HG03558 (cell line): Measurements from ENCODE around the gene TSPAN4.

Experiments used
- ATAC-seq: cut with Tn5 transposase; IDR thresholded peaks from one replicate; pipeline ENCODE4 v1.9.1; 2021; ENCODE audit warnings: moderate number of reproducible peaks; ENCODE audit not compliant: unreplicated experiment; ENCODE audit errors: extremely low read depth

Gene TSPAN4

DNA sequence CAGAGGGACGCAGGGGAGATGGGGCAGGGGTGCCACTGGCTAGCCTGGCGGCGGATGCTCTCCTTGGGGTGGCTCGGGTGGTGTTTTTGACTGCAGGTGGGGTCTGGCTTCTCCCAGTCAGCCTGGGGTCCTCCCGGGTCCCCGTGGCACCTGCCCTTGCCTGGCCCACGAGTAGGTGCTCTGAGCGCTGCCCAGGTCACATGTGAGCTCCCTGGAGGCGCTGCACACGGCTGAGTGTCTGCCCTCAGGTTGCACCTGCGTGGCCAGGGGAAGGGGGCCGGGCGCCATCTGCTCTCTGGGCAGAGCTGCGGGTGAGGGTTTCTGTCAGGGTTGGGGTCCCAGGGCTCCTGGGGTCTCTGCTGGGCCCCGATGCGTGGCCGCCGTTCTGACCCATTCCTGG, 5.2 kb downstream of the TSPAN4 start:
- ATAC-seq = no peak

DNA sequence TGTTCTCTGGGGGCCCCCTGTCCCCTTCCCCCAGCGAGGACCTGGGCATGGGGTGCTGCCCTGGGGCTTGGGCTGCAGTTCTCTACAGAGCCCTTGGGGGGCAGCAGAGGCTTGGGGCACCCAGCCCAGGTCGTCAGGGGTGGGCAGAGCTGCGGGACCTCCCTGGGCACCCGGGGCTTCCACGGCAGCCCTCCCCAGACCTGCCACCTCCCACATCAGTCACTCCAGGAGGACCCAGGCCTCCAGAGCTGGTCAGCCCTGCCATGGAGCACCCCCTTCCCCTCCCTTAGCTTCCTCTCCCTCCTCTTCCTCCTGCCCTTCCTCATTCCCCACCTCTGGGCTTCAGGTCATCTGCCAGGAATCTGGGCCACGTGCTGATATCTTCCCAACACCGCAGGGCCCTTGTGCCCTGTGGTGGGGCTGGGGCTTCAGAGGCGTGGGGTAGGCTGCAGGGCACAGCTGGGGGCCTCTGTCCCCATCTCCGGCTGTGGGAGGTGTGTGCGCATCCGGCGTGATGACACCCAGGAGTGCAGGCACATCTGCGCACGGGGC, 5.8 kb downstream of the TSPAN4 start:
- no peak for ATAC-seq

DNA sequence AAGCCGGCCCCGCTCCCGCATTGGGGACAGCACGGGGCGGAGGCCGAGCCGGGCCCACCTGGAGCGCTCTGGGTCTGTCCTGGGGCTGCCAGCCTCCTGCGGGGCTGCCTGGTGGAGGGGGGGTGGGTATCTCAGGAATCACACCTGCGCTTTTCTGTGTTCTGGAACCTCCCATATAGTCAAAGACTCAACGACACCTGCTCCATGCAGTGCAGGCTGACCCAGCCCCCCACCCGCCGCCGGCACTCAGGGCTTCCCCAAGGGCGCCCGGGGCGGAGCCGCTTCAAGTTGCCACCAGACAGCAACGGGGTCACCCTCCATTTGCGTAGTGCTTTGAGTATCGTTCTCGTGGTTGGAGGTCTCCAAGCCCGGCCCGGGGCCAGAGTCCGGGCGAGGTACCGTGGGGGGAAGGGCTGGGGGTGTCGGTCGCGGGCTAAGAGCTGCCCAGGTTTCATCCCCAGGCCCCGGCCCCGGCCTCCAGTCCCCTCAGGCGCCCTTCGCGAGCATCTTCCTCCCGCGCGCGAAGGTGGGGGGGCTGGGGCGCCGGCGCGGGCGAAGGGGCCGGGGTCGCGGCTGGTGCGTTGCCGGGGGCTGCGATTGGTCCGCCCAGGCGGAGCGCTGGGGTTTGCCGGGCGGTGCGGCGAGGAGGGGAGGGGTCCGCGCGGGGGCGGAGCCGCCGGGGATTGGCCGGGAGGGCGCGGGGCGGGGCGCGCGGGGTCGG, 6.6 kb downstream of the TSPAN4 start:
- ATAC-seq = no peak

DNA sequence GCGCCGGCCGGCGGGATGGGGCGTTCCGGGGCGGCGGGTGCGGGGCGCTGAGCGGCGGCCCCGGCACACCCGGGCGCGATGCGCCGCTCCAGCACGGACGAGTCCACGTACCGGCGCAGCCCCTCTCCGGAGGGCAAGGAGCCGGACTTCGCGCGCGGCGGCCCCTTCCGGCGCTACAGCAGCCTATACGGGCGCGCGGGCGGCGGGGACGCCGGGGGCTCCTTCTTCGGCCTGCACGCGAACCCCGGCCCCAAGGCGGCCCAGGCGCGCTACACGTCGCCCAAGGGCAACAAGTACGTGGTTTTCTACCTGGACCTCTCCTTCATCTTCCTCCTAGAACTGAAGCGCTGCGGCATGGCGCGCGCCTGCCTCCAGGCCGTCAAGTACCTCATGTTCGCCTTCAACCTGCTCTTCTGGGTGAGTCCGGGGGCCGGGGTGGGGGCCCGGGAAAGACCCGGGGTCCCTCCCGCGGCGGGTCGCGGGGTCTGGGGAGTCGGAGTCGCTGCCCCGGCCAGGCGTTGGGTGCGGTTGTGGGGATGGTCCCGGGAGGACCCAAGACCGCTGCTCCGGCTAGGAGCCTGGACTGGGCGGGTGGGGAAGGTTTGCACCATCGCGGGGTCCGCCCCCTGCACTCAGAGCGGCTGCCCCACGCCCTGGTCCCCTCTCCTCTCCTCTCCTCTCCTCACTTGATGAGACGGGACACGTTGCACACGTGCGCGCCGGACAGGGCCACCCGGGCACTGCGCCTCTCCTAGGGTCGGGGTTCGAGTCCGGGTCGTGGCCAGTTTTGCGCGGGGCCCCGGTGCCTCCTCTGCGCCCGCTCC, 7.5 kb downstream of the TSPAN4 start:
- no peak for ATAC-seq

DNA sequence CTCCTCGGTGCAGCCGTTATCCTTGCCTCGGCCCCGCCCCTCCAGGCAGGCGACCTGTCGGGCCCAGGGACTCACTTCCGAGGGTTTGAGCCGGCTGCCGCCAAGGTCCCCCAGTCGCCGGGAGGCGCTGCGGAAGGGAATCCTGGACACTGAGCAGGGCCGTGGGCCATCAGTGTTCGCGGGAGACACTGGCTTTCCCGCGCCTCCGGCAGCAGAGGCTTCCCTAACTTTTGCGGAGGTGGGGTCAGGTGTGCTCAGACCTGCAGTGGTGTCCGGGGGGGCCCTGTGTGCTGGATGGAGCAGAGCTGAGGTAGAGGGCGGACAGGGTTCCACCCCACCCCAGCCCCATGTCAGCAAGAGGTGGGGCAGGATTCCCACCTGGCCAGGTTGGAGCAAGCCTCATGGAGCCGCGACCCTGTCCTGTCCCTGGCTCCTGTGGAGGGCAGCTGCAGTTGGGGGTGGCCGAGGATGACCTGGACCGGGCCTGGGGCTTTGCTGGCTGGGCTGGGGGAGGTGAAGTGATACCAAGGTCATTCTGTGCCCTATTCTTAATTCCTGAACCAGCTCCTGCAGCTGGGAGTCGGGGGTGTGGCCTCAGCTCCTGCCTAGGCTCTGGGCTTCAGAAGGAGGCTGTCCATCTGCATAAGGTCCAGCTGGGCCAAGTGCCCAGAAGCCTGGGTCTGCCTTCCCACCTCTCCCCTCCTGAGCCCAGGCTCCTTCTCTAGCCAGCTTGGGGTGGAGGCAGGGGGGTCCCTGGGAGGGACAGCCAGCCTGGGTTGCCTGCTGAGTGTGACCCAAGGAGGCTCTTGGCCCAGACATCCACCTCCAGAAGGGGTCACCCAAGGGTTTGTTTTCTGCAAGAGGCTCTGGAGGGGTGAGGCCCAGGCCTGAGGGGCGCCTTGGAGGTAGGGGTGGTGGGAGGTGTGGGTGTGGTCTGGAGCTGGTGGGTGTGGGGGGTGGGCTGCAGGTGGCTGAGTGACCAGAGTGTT, 8.4 kb downstream of the TSPAN4 start:
- no peak for ATAC-seq

DNA sequence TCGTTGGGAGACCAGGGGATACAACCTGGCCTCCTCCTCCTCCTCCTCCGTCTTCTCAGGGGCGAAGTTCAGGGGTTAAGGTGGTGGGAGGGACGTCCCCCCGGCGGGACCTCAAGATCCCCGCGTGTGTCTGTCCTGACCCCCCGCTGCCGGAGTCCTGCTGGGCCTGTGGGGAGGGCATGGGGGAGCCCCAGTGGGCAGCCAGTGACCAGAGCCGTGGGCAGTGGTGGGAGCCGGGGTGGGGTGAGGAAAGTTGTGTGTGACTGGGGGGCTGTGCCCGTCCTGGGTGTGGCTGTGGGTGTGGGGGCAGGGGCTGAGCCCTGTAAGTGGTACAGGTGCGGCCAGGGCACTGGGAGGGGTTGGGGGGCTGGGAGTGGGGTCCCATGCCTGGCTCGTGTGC, 10.1 kb downstream of the TSPAN4 start:
- no peak for ATAC-seq

DNA sequence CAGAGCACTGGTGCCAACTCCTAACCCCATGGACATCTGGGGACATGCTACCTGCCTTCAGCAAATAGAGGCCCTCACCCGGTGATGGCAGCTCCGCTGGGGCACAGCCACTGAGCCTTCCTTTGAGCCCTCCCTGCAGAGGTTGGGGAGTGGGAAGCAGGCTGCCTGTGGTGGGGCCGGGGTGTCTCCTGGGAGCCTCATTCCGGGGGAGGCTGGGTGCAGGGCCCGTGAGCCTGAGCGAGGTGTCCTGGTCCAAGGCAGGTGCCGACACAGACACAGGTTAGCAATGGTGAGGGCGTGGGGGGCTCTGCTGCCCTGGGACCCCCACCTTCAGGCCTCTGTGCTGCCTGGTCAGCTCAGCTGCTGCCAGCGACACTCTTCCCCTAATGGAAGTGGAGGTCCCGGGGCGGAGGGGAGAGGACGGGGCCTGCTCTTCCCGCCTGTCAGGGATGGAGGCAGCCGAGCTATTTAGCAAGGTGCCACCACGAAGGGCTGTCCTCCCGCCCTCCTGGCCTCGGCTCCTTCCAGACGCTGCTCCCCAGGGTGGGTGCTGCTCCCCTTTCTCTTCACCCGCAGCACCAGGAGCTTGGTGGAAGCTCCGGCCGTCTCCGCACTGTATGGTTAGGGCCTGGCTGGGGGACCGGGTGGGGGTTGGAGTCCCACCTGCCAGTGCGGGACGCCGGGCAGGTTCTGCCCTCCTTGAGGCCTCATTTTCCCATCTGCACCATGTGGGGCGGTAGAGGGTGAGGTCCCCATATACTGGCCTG, 11.2 kb downstream of the TSPAN4 start:
- ATAC-seq = no peak

DNA sequence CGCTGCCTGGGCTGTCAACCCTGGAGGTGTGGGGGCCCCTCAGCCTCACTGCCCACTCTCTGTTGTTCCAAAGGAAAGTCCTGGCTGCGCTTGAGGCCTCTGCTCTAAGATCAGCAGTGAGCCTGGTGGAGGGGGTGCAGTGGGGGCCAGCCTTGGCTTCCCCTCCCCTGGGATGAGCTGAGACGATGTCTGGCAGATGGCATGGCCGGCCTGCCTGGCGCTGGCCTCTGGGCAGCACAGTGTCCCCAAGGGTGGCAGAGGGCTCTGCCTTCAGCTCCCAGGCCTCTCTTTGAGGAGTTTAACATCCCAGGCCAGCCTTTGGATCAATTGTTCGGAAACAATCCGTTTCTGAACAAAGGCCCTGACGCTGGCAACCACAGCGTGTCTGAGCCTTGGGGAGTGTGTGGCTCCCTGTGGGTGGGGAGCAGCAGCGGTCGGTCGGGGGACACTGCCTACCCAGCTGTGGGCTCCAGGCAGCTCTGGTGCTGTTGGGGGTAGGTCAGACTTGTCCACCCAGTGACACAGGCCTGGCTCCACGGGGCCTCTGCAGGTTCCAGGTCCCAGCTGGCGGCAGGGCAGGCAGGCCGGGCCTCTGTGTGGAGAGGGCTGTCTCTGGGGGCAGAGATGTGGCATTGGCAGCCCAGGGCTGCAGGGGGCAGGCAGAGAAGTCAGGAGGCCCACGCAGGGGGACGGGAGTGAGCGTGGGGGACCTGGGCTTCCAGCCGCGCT, 12.1 kb downstream of the TSPAN4 start:
- ATAC-seq = no peak

DNA sequence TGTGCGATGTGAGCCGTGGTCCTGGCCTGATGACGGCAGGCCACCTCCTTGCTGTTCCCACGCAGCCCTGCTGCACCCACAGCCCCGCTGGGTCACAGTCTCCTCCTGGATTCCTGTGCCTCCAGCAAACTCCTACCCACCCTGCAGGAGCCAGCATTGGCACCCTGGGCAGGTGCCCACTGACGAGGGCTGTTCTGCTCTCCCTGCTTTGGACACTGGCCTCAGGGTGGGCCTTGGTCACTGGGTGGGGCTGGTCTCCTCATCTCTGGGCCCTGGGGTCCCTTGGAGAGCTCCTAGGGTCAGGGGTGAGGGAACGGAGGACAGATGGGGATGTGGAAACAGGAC, 12.7 kb downstream of the TSPAN4 start:
- ATAC-seq = no peak

DNA sequence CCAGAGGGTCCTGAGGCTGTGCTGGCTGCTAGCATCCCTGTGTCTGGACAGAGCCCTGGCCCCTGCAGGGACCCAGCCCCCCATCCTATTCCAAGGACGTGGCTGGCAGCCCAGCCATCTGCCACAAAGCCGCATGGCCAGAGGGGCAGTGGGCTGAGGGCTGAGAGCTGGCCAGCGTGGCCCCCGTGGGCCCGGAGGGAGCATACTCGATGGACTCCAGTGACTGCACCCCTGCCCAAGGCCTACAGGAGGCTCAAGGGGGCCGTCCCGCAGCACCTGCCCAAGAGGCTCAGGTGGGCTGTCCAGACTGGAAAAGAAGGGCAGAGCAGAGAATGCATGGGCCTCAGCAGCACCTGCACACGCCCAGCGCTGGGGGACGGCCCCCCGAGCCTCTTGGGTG, 13.1 kb downstream of the TSPAN4 start:
- no peak for ATAC-seq

DNA sequence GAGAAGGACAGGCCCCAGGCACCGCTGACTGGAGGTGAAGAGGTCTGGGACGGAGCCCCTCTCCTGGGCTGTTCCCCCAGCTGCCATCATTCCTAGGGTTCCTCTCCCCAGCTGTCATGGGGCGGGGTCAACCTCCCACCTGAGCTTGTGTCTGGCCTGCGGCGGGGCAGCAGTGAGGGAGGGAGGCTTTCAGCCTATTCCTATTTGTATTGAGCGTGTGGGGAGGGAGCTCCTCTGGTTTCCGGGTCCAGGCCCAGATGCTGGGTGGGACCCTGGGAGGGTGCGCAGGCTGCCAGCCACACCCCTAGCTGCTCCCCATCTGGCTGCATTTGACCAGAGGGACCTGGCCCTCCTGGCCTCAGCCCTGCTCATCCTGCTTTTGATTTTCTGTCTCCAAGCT, 13.7 kb downstream of the TSPAN4 start:
- no peak for ATAC-seq

DNA sequence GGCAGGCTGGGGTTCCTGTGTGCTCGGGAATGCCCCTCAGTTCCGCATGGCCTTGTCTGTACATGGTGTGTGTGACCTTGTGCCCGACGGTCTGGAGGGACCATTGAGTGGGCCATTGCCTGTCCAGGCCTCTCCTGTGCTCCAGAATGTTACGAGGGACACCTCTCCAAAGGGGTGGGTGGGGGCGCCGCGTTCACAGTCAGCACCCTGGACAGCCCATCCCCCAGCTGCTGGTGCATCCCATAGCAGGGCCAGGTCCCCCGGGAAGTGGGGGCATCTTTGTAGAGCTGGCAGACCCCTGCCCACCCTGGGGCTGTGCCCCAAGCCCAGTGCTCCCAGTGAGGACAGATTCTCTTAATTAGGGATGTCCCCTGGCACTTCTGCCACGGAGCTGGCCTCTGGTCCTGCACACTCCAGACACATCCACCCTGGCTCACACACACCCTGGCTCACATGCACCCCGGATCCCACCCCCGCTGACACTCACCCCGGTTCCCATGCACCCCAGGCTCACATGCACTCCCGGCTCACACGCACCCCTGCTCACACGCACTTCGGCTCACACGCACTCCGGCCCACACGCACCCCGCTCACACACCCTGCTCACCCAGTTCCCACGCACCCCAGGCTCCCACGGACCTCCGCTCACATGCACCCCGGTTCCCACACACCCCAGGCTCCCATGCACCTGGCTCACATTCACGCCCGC, 15.6 kb downstream of the TSPAN4 start:
- ATAC-seq = no peak

DNA sequence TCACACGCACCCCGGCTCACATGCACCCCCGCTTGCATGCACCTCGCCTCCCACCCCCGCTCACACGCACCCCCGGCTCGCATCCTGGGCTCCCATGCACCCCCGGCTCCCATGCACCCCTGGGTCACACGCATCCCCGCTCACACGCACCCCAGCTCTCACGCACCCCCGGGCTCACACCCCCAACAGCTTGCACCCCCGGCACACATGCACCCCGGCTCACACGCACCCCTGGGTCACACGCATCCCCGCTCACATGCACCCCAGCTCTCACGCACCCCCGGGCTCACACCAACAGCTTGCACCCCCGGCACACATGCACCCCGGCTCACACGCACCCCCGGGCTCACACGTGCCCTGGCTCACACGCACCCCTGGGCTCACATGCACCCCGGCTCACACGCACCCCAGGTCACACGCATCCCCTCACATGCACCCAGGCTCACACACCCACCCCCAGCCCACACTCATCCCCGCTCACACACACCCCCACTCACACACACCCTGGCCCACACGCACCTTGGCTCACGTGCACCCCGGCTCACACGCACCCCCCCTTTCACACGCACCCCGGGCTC, 16.2 kb downstream of the TSPAN4 start:
- ATAC-seq = no peak

DNA sequence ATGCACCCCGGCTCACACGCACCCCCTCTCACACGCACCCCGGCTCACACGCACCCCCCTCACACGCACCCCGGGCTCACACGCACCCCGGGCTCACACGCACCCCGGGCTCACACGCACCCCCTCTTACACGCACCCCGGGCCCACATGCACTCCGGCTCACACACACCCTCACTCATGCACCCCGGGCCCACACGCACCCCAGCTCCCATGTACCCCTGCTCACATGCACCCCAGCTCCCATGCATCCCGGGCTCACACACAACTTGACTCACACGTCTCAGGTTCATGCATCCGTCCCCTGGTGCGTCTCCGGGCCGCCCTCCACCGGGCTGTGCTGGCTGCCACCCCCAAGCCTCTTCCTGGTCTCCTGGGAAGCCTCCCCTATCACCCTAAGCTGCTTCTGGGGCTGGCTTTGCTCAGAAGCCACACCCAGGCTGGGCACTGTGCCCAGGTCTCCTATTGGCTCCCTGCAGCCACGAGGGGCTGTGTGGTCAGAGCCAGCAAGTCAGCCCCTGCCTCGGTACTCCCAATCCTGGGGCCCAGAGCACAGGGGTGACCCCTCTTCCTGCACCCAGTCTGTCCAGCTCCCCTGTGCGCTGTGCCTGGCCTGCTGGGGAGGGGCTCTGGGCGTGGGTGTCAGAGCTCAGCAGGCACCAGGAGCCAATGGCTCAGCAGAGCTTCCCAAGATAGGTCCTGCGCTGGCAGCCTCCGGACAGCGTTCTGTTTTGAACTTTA, 16.9 kb downstream of the TSPAN4 start:
- no peak for ATAC-seq

DNA sequence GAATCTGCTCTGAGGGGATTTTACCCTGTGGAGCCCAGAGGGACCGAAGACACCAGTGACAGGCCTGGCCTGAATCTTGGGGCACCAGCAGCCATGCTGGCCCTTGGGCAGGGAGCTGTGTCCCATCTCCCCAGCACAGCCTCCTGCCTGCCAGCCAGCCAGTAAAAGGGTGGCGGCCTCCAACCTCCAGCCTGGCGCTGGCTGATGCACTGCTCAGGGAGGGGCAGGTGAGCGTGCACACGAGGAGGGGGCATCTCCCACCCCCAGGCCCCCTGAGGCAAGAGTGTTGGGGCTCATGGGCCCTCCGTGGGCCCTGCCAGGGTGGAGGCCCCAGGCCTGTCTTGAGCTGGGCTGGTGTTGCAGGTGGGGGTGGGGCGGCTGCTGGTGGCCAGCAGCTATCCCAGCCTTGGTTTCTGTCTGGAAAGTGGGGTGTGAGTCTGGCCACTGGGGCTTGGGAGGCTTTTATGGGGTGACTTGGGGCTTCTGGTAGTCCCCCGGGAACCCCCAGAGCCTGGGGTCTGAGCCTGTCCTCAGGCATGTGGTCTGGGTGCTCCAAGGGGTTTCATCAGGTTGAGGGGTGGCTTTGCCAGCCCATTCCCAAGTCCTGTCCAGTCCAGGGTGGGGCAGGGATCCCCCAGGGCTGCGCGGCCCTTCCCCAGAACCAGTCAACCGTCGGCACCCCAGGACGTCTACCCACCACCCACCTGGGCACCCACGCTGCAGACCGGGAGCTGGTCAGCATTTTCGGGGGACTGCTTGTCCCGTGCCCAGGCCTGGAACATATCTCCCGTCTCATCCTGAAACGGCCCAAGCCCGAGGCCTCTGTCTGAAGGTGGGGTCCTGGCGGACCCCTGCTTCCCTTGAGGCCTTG, 17.8 kb downstream of the TSPAN4 start:
- ATAC-seq = no peak

DNA sequence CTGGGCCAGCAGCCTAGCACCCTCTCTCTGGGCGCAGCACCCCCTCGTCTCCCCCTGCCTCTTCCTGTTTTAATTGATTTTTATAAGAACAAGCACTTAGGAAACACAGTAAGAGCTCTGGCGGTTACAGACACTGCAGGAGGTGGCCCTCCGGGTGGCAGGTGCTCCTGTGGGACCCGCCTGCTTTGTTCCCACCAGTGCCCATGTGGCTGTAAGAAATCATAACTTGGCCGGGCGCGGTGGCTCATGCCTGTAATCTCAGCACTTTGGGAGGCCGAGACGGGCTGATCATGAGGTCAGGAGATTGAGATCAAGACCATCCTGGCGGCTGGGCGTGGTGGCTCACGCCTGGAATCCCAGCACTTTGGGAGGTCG, 18.4 kb downstream of the TSPAN4 start:
- ATAC-seq = no peak
